T-cell (primary cell): ENCODE data around the gene ALDH3A2. TPM values are rescaled to one million over a fixed set of nuclear protein-coding genes. Genes with fewer than 3 reads are reported as not detected.
A peak's percentile ranks its signal among the peaks of the same experiment; 100 is the strongest.

Source experiments
- ATAC-seq, 4 experiments: fragments of 200-7000 bp in 3 of 4; fragments of 150-1000 bp in 1 of 4; cut with Tn5 transposase; replicated peaks in 1 of 4; 1 replicate in 3 of 4; 2 replicates in 1 of 4; pipeline ENCODE4 v1.10.0; 2021; ENCODE audit warnings: moderate library complexity in 3 of 4, mild to moderate bottlenecking in 2 of 4, moderate number of reproducible peaks in 1 of 4
- CTCF ChIA-PET, 2 donors: fragments of 300-600 bp; sonication (Branson Sonifier 250); formaldehyde crosslinking; loops; one replicate each; lab custom pipeline; 2022; ENCODE audit warnings: antibody characterized with exemption in 2 of 2; lab: Charles Lee
- POLR2A ChIA-PET, 2 donors: fragments of 300-600 bp; sonication (Branson Sonifier 250); formaldehyde crosslinking; loops; one replicate each; lab custom pipeline; 2022; ENCODE audit warnings: antibody characterized with exemption in 2 of 2; lab: Charles Lee
- DNase-seq, 35 experiments: peaks; one replicate each; pipeline versions ENCODE4 v3.0.0 to v3.0.0-alpha.2; 2013 to 2023
- H3K27ac ChIP-seq: one replicate; pipeline ENCODE4 v1.5.1; 2013; ENCODE audit warnings: low read length
- H3K27me3 ChIP-seq, 2 experiments: replicated peaks in 1 of 2; 1 replicate in 1 of 2; 2 replicates in 1 of 2; pipeline versions ENCODE4 v1.6.1 to v1.7.0; 2013; ENCODE audit warnings: low read length in 1 of 2, mixed read lengths in 1 of 2; ENCODE audit not compliant: control insufficient read depth in 2 of 2, insufficient read depth in 2 of 2; ENCODE audit errors: extremely low read depth in 1 of 2
- H3K36me3 ChIP-seq, 2 donors: 1 replicate in 1 of 2; 2 replicates in 1 of 2; pipeline versions ENCODE4 v1.6.1 to v1.7.0; 2013; ENCODE audit warnings: low read length in 1 of 2; ENCODE audit not compliant: control insufficient read depth in 2 of 2, insufficient read depth in 1 of 2; ENCODE audit errors: extremely low read depth in 1 of 2
- H3K4me1 ChIP-seq, 2 experiments: 1 replicate in 1 of 2; 2 replicates in 1 of 2; pipeline versions ENCODE4 v1.6.1 to v1.7.0; 2013; ENCODE audit warnings: low read length in 2 of 2, mixed read lengths in 1 of 2; ENCODE audit not compliant: insufficient read depth in 2 of 2, control insufficient read depth in 1 of 2; ENCODE audit errors: extremely low read depth in 1 of 2
- H3K4me3 ChIP-seq, 2 donors: 1 replicate in 1 of 2; 2 replicates in 1 of 2; pipeline versions ENCODE4 v1.5.1 to v1.7.0; 2013; ENCODE audit warnings: mild to moderate bottlenecking in 2 of 2, low read length in 1 of 2, moderate library complexity in 1 of 2; ENCODE audit not compliant: control insufficient read depth in 1 of 2; ENCODE audit errors: extremely low read depth in 1 of 2
- H3K9me3 ChIP-seq: 2 replicates; pipeline ENCODE4 v1.7.0; 2013
- H3K27ac Mint-ChIP-seq, 2 donors: one replicate each; pipeline ENCODE4 v1.8.0; 2020 to 2021; ENCODE audit warnings: mild to moderate bottlenecking in 2 of 2, mixed read lengths in 2 of 2
- H3K27me3 Mint-ChIP-seq, 2 donors: one replicate each; pipeline ENCODE4 v1.8.0; 2021 to 2022; ENCODE audit warnings: mixed read lengths in 2 of 2
- H3K36me3 Mint-ChIP-seq: one replicate; pipeline ENCODE4 v1.8.0; 2021; ENCODE audit warnings: mixed read lengths
- H3K4me1 Mint-ChIP-seq, 3 donors: one replicate each; pipeline ENCODE4 v1.8.0; 2020 to 2022; ENCODE audit warnings: mixed read lengths in 3 of 3, mild to moderate bottlenecking in 1 of 3
- H3K4me3 Mint-ChIP-seq, 3 donors: one replicate each; pipeline ENCODE4 v1.8.0; 2020 to 2022; ENCODE audit warnings: mild to moderate bottlenecking in 3 of 3, mixed read lengths in 3 of 3, moderate library complexity in 3 of 3
- H3K9me3 Mint-ChIP-seq, 3 donors: one replicate each; pipeline ENCODE4 v1.8.0; 2020 to 2022; ENCODE audit warnings: mixed read lengths in 3 of 3
- WGBS: methylation state at CpG from one replicate; pipeline ENCODE4 v1.1.5; 2013; ENCODE audit warnings: missing lambda C conversion rate; ENCODE audit not compliant: insufficient coverage; 5-methylcytosine and 5-hydroxymethylcytosine counted together
- total RNA-seq, 35 experiments: library from RNA in 6 of 35; stranded (reverse) in 6 of 35; fragments of 120-200 nt in 1 of 35; gene quantifications; one replicate each; pipeline versions ENCODE4 v1.2.1 to v1.2.4 and lab custom pipeline; 2013 to 2026

ALDH3A2 gene
- total RNA-seq, 5 donors from 2014 or later (not counting 1 experiment from before 2014, with no cell fraction given), result 21.9 to 38.0 (median 35.7) TPM

DNA sequence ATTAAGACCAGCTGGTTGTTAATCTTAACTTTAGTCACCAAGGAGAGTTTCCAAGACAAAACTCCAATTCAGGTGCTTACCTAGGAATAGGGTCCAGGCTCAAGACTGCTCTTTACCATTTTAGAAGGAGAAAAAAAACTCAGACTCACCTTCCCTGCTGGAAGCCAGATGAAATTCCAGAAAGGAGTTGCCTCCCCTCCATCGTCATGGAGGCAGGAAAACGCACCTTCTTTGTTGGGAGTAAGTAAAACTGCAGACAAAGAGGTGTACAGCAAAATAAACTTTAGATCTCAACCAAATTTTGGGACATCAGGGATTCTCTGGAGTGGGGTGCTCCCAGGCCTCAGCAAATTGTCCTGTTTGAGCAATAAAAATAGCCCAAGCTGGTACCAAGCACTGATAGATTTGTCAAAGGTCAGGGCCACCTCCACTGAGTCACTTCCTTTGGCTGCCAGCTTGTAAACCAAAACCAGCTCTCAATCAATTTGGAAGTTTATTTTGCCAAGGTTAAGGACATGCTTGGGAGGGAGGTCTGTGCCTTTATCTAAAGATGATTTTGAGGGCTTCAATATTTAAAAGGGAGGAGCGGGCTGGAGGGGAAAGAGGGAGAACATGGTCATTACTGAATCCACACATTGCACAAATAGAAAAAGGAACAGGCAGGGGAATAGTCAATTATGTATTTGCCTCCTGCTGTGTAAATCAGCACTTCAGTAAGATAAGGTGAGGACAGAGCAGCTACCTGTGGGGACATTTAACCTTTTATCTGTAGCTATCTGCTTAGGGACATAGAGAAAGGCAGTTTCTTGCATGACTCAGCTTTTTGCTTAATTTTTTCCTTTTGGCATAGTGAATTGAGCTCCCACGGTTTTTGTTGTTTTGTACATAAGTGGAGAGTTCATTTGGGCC is 1.5 kb upstream of the ALDH3A2 start:
- WGBS, result no CpG with 5 or more reads among the region's 4 CpGs
- CTCF ChIA-PET, result interaction anchor here (0.7 to 1.6 kb wide), 6 partner anchors 10 to 269 kb away, joined by 3 to 7 read pairs (median 3); partner anchors contain the start of gene MAPK7 (in 1 of the 2)
- DNase-seq (peak in 1 of 35 experiments; percentile 17), ATAC-seq (no peak)
- H3K4me3 ChIP-seq, result no peak overlapping the region
- no peaks in the 10 kb centered on the region for H3K27me3 ChIP-seq
- Mint-ChIP-seq H3K36me3 (peaks cover 4% of the 10 kb centered on the region), H3K9me3 (no peaks in the 10 kb centered on the region), H3K4me1 (peaks cover 39 to 43% (median 43%) of the 10 kb centered on the region in 3 donors), H3K27me3 (no peaks in the 10 kb centered on the region), H3K4me3 (peak overlapping the region; percentile 93 to 99 (median 94)), H3K27ac (peak overlapping the region; percentile 85 to 96)
- no peaks in the 10 kb centered on the region for H3K36me3 ChIP-seq
- POLR2A ChIA-PET, result interaction anchor here in 1 of 2 donors (1.2 kb wide), 1 partner anchor 115 kb away, joined by 3 read pairs; no protein-coding TSS in a partner anchor
- no peak overlapping the region for H3K27ac ChIP-seq
- H3K4me1 ChIP-seq, result peaks cover 6 to 25% of the 10 kb centered on the region in 2 experiments
- no peaks in the 10 kb centered on the region for H3K9me3 ChIP-seq

DNA sequence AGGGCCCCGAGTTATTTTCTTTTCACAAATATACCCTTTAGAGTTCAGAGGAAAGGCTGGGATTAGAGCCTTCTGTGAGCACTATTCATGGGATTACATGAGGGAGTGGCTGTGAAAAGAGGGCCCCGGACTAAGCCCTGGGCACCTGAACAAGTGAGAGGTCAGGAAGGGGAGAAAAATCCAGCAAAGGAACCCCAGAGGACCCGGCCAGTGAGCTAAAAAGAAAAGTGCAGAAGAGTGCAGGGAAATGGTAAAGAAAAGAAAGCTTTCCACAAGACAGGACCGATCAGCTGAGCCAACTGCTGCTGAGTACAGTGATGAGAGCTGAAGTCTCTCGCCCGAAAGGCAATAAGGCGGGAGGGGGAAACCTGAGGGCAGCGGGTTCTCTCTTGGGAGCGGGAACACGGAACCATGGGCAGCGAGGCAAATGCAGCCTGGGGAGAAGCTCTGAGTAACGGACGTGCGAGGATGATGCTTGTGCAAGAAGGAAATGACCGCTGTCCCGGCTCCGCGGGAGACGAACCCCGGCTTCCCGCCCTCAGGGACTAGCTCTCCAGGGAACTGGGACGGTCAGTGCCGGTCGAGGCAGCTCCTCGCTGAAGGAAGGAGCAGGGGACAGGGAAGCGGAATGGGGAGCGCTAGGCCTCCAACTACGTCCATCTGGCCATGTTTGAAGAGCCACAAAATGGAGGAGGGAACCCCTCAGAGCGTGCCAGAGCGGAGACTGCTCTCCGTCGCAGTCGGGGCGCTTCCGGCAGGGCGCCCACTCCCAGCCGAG is 665 bp upstream of the ALDH3A2 start:
- ATAC-seq, result peak; percentile 54 to 57 (median 56)
- peaks cover 6 to 25% of the 10 kb centered on the region in 2 experiments for H3K4me1 ChIP-seq
- peaks cover 11% of the 10 kb centered on the region for H3K36me3 Mint-ChIP-seq
- H3K9me3 Mint-ChIP-seq, result no peaks in the 10 kb centered on the region
- POLR2A ChIA-PET, result interaction anchor here in 1 of 2 donors (0.6 to 1.2 kb wide), 3 partner anchors 7 to 479 kb away, joined by 3 to 4 read pairs (median 4); no protein-coding TSS in a partner anchor
- peak overlapping the region; percentile 83 to 86 for H3K4me3 ChIP-seq
- peak overlapping the region; percentile 93 to 99 (median 94) for H3K4me3 Mint-ChIP-seq
- no peaks in the 10 kb centered on the region for H3K36me3 ChIP-seq
- peaks cover 40 to 45% (median 42%) of the 10 kb centered on the region in 3 donors for H3K4me1 Mint-ChIP-seq
- 5% methylated on average over 36 of the region's 37 CpGs for WGBS
- H3K9me3 ChIP-seq, result no peaks in the 10 kb centered on the region
- DNase-seq, result peak in 21 of 35 experiments; percentile 0 to 53 (median 15)
- peak overlapping the region; percentile 65 for H3K27ac ChIP-seq
- CTCF ChIA-PET, result interaction anchor here (0.6 to 2.1 kb wide), 9 partner anchors 9 to 361 kb away, joined by 3 to 11 read pairs (median 3); partner anchors contain the start of genes MAPK7 (in 1 of the 2) and SPECC1 (in 1 of the 2)
- H3K27me3 Mint-ChIP-seq, result no peaks in the 10 kb centered on the region
- no peaks in the 10 kb centered on the region for H3K27me3 ChIP-seq
- peak overlapping the region; percentile 85 to 96 for H3K27ac Mint-ChIP-seq

DNA sequence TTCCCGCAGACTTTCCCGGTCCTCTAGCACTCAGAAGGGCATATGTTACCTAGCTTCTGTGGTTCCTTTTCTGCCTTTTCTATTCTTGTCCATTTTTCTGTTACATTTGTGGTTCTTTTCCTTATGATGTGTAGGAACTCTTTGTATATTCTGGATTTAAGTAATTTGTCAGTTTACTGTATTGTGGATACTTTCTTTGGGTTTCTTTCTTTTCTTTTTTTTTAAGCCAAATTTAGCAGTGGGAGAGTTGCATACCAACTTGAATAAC is 657 bp downstream of the ALDH3A2 start:
- Histone ChIP-seq H3K4me1 (peaks cover 6 to 25% of the 10 kb centered on the region in 2 experiments), H3K36me3 (no peaks in the 10 kb centered on the region), H3K27ac (peak overlapping the region; percentile 65), H3K27me3 (no peaks in the 10 kb centered on the region), H3K9me3 (no peaks in the 10 kb centered on the region), H3K4me3 (peak overlapping the region; percentile 83 to 86)
- ChIA-PET POLR2A (no interaction called here), CTCF (interaction anchor here in 1 of 2 donors (1.2 to 2.1 kb wide), 2 partner anchors 12 to 114 kb away, joined by 5 to 11 read pairs; no protein-coding TSS in a partner anchor)
- DNase-seq, result no peak
- H3K4me3 Mint-ChIP-seq, result peak overlapping the region; percentile 93 to 99 (median 94)
- peaks cover 21% of the 10 kb centered on the region for H3K36me3 Mint-ChIP-seq
- no peaks in the 10 kb centered on the region for H3K27me3 Mint-ChIP-seq
- no peaks in the 10 kb centered on the region for H3K9me3 Mint-ChIP-seq
- peak overlapping the region; percentile 63 to 73 for H3K27ac Mint-ChIP-seq
- no CpG with 5 or more reads among the region's 2 CpGs for WGBS
- ATAC-seq, result no peak
- H3K4me1 Mint-ChIP-seq, result peaks cover 40 to 45% (median 42%) of the 10 kb centered on the region in 3 donors

DNA sequence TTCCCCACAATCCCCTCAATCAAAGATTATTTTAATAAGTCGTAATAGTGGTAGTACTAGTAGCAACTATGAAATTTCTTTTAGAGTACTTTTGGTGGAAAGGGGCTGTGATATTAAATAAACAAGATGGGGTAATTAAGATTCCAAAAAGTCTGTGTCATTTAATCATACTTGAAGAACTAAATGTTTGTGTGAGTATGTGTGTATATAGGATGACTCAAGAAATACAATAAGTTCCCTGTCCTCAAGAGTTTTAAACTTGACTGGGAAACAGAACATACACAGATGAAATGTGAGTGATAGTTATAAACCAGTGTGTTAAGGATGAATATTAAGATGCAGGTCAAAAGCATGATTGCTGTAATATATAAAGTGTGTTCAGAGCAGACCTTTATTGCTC is 2.3 kb downstream of the ALDH3A2 start:
- Histone ChIP-seq H3K4me3 (no peak overlapping the region), H3K9me3 (no peaks in the 10 kb centered on the region), H3K27me3 (no peaks in the 10 kb centered on the region), H3K36me3 (peaks cover 0 to 6% of the 10 kb centered on the region in 2 donors), H3K4me1 (peaks cover 6 to 25% of the 10 kb centered on the region in 2 experiments), H3K27ac (no peak overlapping the region)
- CTCF ChIA-PET, result no interaction called here
- no peaks in the 10 kb centered on the region for H3K27me3 Mint-ChIP-seq
- no CpG with 5 or more reads among the region's 1 CpG for WGBS
- H3K36me3 Mint-ChIP-seq, result peaks cover 32% of the 10 kb centered on the region
- DNase-seq (no peak), ATAC-seq (no peak)
- no peaks in the 10 kb centered on the region for H3K9me3 Mint-ChIP-seq
- H3K4me1 Mint-ChIP-seq, result peaks cover 39 to 51% (median 44%) of the 10 kb centered on the region in 3 donors
- peak overlapping the region; percentile 6 to 99 (median 37) for H3K4me3 Mint-ChIP-seq
- POLR2A ChIA-PET, result no interaction called here
- H3K27ac Mint-ChIP-seq, result no peak overlapping the region

DNA sequence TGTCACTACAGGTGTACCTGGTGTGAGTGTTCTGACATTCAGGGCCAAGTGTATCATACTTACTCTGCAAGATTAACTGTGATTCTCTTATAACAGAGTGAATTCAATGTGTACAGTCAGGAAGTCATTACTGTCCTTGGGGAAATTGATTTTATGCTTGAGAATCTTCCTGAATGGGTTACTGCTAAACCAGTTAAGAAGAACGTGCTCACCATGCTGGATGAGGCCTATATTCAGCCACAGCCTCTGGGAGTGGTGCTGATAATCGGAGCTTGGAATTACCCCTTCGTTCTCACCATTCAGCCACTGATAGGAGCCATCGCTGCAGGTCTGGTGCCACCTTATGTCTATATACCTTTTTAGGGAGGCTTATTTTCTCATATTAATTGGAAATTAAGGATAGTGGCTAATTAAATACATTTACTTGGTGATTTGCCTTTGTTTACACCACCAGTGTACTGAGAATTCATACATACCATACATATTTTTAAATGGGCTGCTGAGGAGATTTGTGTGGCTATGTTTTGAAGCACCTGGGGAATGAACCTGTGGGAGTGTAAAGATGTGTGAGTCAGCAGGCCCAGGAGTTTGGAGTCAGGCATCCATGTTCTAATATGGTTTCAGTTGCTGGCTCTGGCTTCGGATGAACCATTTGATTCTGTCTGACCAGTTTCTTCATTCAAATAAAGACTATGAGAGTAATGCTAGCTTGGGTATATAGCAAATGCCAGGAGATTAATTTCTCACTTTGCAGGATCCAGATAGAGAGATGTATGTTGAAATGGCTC is 3.1 kb downstream of the ALDH3A2 start:
- no peak for DNase-seq
- no peak overlapping the region for H3K4me3 Mint-ChIP-seq
- ChIA-PET POLR2A (no interaction called here), CTCF (no interaction called here)
- H3K4me1 Mint-ChIP-seq, result peaks cover 37 to 58% (median 44%) of the 10 kb centered on the region in 3 donors
- H3K27me3 Mint-ChIP-seq, result no peaks in the 10 kb centered on the region
- H3K27ac Mint-ChIP-seq, result no peak overlapping the region
- Histone ChIP-seq H3K9me3 (no peaks in the 10 kb centered on the region), H3K27me3 (no peaks in the 10 kb centered on the region), H3K27ac (no peak overlapping the region), H3K4me1 (peaks cover 6 to 25% of the 10 kb centered on the region in 2 experiments), H3K4me3 (no peak overlapping the region), H3K36me3 (peaks cover 0 to 14% of the 10 kb centered on the region in 2 donors)
- WGBS, result 60% methylated on average over 1 of the region's 5 CpGs
- peaks cover 41% of the 10 kb centered on the region for H3K36me3 Mint-ChIP-seq
- ATAC-seq, result no peak
- no peaks in the 10 kb centered on the region for H3K9me3 Mint-ChIP-seq
